Measurements from ENCODE around the gene MERTK. TPM values are rescaled to one million over a fixed set of nuclear protein-coding genes. Genes with fewer than 3 reads are reported as not detected.

Gene MERTK
- total RNA-seq, 1 donor from 2014 or later: 4.7 TPM

GRCh38 chr2:112056626-112056987 is 158.2 kb downstream of the MERTK start:
- H3K4me1 ChIP-seq: peaks cover 43% of the 10 kb centered on the region
- H3K36me3 ChIP-seq: peaks cover 11% of the 10 kb centered on the region
- intact Hi-C loops (cut with micrococcal nuclease): no loop called here
- DNase-seq: no peak
- H3K27me3 ChIP-seq (ENCODE audit: low read depth): no peaks in the 10 kb centered on the region
- TF ChIP-seq CTCF (IDR thresholded peaks at IDR 0.05; ENCODE audit: borderline replicate concordance): no peak
- H3K4me3 ChIP-seq: peak overlapping the region; percentile 91
- no peaks in the 10 kb centered on the region for H3K9me3 ChIP-seq (replicated peaks)
- H3K27ac ChIP-seq (replicated peaks): peak overlapping the region; percentile 99

GRCh38 chr2:112059671-112060070 is 161.3 kb downstream of the MERTK start:
- no peak for TF ChIP-seq CTCF (IDR thresholded peaks at IDR 0.05; ENCODE audit: borderline replicate concordance)
- no peak overlapping the region for H3K27ac ChIP-seq (replicated peaks)
- peaks cover 31% of the 10 kb centered on the region for H3K36me3 ChIP-seq

GRCh38 chr2:112061299-112061698 is 162.9 kb downstream of the MERTK start:
- peaks cover 47% of the 10 kb centered on the region for H3K36me3 ChIP-seq
- no peak for TF ChIP-seq CTCF (IDR thresholded peaks at IDR 0.05; ENCODE audit: borderline replicate concordance)

More at GRCh38 chr2:112059671-112060070, 161.3 kb downstream of the MERTK start:
- intact Hi-C loops (cut with micrococcal nuclease): no loop called here
- H3K27me3 ChIP-seq (ENCODE audit: low read depth): no peaks in the 10 kb centered on the region
- no peak overlapping the region for H3K4me3 ChIP-seq
- H3K4me1 ChIP-seq: peaks cover 41% of the 10 kb centered on the region
- H3K9me3 ChIP-seq (replicated peaks): no peaks in the 10 kb centered on the region
- DNase-seq: no peak

GRCh38 chr2:112061840-112062239 is 163.4 kb downstream of the MERTK start:
- intact Hi-C loops (cut with micrococcal nuclease): no loop called here
- H3K4me1 ChIP-seq: peaks cover 24% of the 10 kb centered on the region
- no peak for TF ChIP-seq CTCF (IDR thresholded peaks at IDR 0.05; ENCODE audit: borderline replicate concordance)
- H3K4me3 ChIP-seq: no peak overlapping the region
- H3K36me3 ChIP-seq: peaks cover 51% of the 10 kb centered on the region
- no peak overlapping the region for H3K27ac ChIP-seq (replicated peaks)
- no peaks in the 10 kb centered on the region for H3K27me3 ChIP-seq (ENCODE audit: low read depth)
- H3K9me3 ChIP-seq (replicated peaks): no peaks in the 10 kb centered on the region
- DNase-seq: no peak

More at GRCh38 chr2:112061299-112061698, 162.9 kb downstream of the MERTK start:
- no peaks in the 10 kb centered on the region for H3K9me3 ChIP-seq (replicated peaks)
- H3K4me1 ChIP-seq: peaks cover 29% of the 10 kb centered on the region
- peak overlapping the region; percentile 20 for H3K27ac ChIP-seq (replicated peaks)
- no peaks in the 10 kb centered on the region for H3K27me3 ChIP-seq (ENCODE audit: low read depth)
- no peak for DNase-seq
- no peak overlapping the region for H3K4me3 ChIP-seq
- intact Hi-C loops (cut with micrococcal nuclease): no loop called here

GRCh38 chr2:112062894-112063293 is 164.5 kb downstream of the MERTK start:
- Histone ChIP-seq H3K36me3 (peaks cover 61% of the 10 kb centered on the region), H3K4me3 (no peak overlapping the region), H3K27ac (replicated peaks) (no peak overlapping the region), H3K27me3 (ENCODE audit: low read depth) (no peaks in the 10 kb centered on the region), H3K9me3 (replicated peaks) (no peaks in the 10 kb centered on the region), H3K4me1 (peaks cover 13% of the 10 kb centered on the region)
- DNase-seq: no peak
- intact Hi-C loops (cut with micrococcal nuclease): no loop called here
- TF ChIP-seq CTCF (IDR thresholded peaks at IDR 0.05; ENCODE audit: borderline replicate concordance): no peak

- Histone ChIP-seq H3K4me3 (no peak overlapping the region), H3K4me1 (peaks cover 7% of the 10 kb centered on the region), H3K9me3 (replicated peaks) (peaks cover 4% of the 10 kb centered on the region), H3K27ac (replicated peaks) (no peak overlapping the region), H3K36me3 (peaks cover 76% of the 10 kb centered on the region), H3K27me3 (ENCODE audit: low read depth) (no peaks in the 10 kb centered on the region)
- intact Hi-C loops (cut with micrococcal nuclease): no loop called here
- no peak for DNase-seq
- no peak for TF ChIP-seq CTCF (IDR thresholded peaks at IDR 0.05; ENCODE audit: borderline replicate concordance)
Measured at GRCh38 chr2:112065486-112065885, 167.1 kb downstream of the MERTK start.
